GM12872 (cell line): ENCODE measurements around the gene SIGLEC10.

Source experiments
- CTCF ChIP-seq: IDR thresholded peaks from 3 replicates; pipeline ENCODE4 v1.5.1; 2011; ENCODE audit warnings: low read depth, mild to moderate bottlenecking, low read length, moderate library complexity; ENCODE audit not compliant: insufficient read depth

The SIGLEC10 gene

GRCh38 chr19:51392701-51393100, 24.7 kb downstream of the SIGLEC10 start:
- TF ChIP-seq CTCF = no peak

DNA sequence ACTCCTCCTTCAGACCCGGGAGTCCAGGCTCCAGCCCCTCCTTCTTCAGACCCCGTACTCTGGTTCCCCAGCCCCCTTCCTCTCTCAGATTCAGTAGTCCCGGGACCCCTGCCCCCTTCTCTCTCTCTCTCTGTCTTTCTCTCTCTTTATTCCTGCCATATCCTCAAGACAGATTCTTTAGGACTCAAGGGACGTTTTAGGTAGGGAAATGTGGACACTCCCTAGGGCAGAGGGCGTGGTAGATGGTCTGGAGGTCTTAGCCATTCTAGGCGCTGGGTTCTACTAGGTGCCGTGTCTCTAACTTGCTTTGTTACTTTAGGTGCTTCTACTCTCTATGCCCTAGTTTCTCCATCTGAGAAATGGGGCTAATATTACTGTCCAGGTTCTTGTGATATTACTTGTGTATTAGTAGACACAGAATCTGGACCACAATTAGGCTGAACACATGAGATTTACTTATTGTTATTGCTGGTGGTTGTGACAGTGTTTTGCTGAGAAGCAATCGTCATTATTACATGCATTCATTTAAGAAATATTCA, 26.3 kb downstream of the SIGLEC10 start:
- no peak for TF ChIP-seq CTCF

DNA sequence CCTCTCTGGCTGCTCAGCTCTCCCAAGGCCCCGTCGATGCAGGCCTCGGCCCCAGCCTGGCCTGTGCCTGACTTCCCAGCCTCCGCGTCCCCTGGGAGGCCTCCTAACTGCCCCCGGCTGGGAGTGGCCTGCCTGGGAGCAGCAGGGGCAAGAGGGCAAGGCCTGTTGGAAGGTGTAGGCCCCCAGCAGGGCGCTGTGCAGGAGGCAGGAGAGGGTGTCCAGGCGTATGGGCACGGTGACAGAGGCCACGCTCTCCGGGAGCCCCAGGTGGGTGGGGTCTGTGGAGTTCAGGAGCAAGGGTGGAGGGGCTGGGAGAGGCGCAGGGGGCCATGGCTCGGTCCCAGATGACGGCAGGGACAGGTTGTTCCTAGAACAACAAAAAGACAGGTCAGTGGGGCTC, 28.3 kb downstream of the SIGLEC10 start:
- no peak for TF ChIP-seq CTCF

DNA sequence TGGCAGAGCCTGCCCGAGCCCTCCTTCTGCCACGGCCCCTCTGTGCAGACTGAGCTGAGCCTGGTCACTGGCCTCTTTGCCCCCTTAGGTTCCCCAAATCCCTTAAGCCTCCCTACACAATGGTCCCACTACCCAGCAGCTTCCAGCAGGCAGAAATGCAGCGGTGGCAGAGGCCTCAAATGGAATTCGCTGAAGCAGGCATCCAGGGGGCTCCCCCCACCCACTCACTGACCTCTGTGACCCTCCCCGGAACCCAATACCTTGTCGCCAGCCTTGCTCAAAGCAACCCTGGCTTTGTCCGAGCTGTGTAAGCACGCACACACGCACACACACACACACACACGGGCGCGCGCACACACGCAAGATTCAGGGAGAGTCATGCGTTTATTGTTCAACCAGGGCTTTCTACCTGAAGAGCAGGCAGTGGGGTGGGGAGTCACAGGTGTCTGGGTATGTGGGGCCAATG, 29.5 kb downstream of the SIGLEC10 start, which contains the start of gene LIM2:
Gene LIM2, minus strand, starts transcription at position 51 of the 466 bp plus-strand sequence. CDS start 531 bp downstream, outside the sequence.
- TF ChIP-seq CTCF = no peak

GRCh38 chr19:51386882-51387520, 30.4 kb downstream of the SIGLEC10 start:
- TF ChIP-seq CTCF = no peak

DNA sequence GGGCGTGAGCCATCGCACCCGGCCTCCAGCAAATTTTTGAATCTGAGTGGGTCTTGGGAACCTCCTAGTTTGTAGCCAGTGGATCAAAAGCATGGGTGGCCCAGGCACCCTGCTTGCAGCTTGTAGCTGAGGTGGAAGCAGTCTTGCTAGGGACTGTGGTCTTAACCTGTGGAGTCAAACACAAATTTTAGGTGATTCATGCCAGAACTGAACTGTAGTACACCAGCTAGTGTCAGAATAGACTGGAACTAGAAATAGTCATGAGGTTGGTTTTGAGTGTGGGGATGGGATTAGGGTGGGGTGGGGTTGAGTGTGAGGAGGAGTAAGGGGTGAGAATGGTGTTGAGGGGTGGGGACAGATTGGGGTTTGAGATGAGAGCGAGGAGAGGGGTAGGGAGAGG, 35.4 kb downstream of the SIGLEC10 start:
- TF ChIP-seq CTCF = no peak

GRCh38 chr19:51380379-51380778, 37.1 kb downstream of the SIGLEC10 start:
- no peak for TF ChIP-seq CTCF
